SKM-1 treated with dmso at 0.1 percent for 144 hours (cell line): Measurements from ENCODE around the gene MAEL.
A peak's percentile ranks its signal among the peaks of the same experiment; 100 is the strongest.

Experiments
- DNase-seq: peaks from one replicate; lab custom pipeline; 2025; ENCODE audit not compliant: unreplicated experiment; lab: John Stamatoyannopoulos, UW

Gene MAEL

DNA sequence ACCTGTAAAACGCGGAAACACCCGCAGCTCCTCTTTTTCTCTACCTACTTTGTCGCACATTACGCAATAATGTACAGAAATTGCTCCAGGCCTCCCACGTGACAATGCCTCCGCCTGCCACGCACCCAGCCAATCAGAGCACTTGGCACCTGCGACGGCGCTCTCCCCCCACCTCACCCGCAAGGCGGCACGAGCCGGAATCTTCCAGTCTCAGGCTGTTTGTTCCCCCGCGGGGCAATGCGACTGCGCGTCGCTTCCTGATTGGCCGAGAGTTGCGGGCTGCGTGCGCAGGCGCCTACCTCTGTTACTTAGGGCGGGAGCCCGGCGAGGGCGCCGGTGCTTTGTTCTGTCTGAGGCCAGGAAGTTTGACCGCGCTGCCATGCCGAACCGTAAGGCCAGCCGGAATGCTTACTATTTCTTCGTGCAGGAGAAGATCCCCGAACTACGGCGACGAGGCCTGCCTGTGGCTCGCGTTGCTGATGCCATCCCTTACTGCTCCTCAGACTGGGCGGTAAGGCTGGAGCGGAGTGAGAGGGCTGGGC, at the start of gene MAEL:
TSS of gene MAEL (plus strand) at position 307 of the 542 bp plus-strand sequence. CDS start at position 380, 73 bp downstream.
- DNase-seq, result no peak

DNA sequence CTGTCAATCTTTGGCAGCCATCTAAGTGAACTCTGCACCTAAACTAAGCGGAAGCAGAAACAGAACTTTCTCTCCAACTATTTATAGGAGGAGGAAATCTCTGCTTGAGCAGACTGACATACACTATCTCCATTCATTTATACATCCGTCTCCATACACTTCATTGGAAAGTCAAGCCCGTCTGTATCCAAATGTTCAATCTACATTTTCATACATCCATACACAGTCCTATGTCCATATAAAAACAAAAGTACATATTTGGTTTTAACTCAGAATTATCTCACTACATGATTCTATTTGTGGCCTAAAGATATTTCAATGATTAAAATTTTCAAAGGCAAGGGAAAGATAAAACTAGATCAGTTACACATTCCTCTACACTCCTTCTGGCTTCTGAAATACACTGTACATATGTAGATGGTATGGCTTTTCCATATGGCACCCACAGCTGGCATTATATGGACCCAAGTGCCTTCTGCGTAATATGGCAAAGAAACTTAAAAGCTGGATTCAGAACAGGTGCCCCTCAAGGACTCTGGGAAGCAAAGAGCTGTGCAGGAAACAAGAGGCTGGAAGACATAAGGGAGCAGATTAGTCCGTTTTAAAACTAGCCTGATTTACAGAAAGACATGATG, 49.2 kb upstream of the MAEL start:
- no peak for DNase-seq

DNA sequence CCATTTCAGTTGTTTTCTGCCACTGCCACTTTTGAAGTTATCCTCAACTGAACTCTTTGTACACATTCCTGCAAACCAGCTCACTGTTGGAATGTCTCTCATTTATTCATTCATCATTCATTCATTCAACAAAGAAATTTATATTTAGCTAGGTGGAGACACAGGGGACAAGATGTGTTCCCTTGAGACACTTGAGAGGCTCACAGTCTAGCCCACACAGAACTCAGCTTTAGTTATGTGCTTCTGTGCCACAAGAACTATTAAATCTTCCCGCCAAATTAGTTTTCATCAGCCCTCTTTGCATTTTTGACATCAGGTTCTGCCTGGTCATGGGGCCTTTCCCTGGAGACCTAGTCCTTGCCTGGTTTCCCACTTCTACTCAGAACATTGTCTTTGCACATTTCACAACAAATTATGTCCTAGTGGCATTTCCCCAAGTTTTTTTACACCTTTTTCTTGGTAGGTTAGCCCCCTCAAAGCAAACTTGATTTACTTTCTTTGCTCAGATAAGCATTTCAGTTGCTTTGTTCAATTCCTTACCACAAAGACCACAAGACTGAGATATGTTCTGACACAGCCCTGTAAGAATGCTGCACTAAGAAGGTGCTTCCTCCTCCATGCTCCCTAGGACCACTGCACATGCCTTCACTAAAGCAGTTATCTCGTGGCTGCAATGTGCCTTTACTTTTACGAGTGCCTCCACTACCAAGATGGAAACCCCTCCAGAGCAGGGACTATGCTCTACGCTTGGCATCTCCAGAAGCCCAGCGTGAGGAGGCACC, 44.7 kb upstream of the MAEL start:
- DNase-seq, result peak; percentile 19

- no peak for DNase-seq
These were observed 41.6 kb upstream of the MAEL start for GRCh38 chr1:166947398-166948043.

GRCh38 chr1:166948856-166949350, 40.2 kb upstream of the MAEL start:
- DNase-seq, result no peak

- no peak for DNase-seq
These were observed 38.9 kb upstream of the MAEL start for GRCh38 chr1:166950156-166950555.

- DNase-seq, result no peak
These were observed 38.0 kb upstream of the MAEL start for GRCh38 chr1:166951050-166951449.

GRCh38 chr1:166952002-166952746, 36.9 kb upstream of the MAEL start:
- no peak for DNase-seq

- DNase-seq, result no peak
These were observed 35.6 kb upstream of the MAEL start for GRCh38 chr1:166953491-166953890.

DNA sequence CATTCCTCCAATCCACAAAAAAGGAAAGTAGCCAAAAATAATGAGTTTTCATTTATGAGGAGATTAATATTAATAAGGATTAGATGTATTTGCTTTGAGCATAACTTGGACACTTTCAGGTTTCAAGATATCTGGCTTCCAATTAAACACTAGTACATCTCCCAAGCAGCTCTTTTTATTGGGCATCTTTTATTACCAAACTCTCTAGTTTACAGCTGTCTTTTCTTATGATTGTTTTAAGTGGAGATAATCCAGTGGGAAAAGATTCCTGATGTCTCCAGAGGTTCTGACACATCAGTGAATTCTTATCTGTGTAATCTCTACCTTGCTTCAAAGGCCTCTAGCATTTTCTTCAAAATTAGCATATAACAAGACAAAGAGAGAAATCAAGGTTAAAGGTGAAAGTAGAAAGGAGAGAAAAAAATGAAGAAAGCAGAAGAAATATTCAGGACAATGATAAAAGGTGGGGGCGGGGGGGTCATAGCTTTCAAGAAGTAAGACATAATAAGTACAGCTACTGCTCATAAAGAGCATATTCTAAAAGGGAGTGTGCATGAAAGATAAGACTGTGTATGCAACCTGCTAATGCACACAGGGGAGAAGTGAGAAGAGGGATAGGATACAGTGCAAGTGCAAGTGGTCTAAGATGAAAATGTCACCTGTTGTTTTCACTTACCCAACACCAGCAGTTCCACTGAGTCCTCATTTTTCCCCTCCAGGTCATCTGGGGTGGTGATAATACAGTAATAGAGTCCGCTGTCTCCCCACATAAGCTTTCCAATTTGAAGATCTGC, 32.8 kb upstream of the MAEL start:
- no peak for DNase-seq

DNA sequence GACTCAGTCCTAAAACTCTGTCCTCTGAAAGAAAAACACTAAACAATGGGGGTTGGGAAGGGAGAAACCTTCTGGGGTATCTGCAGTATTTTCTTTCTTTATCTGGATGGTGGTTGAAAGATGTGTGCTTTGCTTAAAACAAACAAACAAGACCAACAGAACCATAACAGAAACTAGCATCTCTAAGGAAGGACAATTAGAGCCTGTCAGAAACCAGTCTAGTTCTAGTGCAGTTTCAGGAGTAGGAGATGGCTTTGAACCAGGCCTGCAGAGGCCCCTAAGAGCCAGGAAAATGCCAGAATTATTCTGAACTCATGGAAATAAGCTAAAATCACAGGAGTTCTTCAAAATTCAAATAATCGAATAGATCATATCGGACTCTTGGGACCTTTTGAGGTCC, 32.2 kb upstream of the MAEL start:
- no peak for DNase-seq

DNA sequence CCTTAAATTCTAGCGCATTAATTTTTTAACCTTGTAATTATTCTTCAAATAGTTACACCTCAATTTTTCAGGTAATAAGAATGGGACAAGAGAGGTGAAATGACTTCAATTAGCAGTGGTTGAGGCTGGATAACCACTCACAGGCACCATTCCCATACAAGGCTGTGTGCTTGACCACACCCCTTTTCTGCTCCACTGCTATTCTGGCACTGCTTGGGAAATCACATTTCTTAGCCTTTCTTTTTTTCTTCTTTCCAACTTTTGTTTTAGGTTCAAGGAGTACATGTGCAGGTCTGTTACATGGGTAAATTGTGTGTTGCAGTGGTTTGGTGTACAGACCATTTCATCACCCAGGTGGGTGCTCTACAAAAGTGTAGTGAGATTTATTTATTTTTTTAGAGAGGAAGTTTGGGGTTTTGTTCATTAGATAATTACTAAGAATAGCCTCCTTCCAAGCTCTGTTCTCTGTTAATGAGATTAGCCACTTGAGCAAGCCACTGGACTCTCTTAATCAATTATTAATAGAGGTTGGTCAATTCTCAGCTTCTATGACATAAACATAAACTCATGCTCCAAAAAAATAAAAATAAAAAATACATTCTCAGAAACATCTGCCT, 28.1 kb upstream of the MAEL start:
- DNase-seq, result no peak

DNA sequence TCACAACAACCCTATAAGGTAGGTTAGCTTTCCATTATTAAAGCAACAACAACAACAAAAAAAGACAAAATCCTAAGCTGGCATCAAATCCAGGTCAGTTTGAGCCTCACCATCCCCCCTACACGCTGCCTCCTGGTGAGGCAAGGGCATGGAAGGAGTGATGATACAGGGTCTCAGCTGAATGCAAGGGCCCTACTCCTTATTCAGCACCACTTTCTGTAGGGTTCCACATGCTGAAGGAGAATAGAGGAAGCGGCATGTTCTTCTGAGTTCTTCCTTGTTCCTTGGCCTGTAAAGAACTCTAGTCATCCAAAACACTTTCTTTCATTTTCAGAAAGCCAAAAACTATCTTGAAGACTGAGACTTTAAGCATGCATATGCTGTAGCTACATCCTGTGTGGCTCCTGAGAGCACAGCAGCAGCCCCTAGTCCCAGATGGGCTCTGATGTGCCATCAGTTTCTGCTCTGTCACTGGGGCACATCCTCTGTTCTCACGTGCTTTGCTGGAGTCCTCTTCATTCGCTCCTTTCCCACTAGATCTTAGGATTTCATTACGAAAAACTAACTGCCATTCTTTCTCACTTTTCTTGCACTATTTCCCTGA, 19.9 kb upstream of the MAEL start:
- no peak for DNase-seq

DNA sequence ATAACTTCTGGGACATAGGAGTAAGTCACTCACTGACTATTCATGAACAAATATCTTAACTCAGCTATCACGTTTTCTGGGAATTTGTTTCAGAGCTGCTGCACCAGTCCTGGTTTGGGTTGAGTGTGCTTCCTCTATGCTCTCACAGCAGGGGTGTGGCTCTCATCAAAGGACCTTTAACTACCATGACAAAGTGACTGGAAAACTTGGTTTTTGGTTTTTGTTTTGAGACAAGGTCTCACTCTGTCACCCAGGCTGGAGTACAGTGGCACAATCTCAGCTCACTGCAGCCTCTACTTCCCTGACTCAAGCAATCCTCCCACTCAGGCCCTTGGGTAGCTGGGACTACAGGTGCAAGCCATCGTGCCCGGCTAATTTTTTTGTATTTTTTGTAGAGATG, 17.8 kb upstream of the MAEL start:
- no peak for DNase-seq

DNA sequence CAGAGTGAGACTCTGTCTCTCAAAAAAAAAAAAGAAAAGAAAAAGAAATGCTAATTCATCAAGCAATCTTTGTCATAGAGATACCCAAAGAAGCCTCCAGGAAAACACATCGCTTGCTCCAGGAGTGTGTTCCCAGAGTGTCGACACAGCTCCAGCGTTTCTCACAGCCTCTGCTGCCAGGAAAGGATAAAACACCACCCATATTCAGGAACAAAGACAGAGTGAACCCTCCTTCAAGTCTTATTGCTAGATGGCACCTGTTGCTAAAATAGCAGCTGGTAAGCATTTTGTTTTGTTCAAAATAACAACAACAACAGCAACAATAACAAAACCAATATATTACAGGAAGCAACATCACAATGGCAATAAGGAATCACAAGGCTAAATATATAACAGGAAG, 16.9 kb upstream of the MAEL start:
- DNase-seq, result no peak

DNA sequence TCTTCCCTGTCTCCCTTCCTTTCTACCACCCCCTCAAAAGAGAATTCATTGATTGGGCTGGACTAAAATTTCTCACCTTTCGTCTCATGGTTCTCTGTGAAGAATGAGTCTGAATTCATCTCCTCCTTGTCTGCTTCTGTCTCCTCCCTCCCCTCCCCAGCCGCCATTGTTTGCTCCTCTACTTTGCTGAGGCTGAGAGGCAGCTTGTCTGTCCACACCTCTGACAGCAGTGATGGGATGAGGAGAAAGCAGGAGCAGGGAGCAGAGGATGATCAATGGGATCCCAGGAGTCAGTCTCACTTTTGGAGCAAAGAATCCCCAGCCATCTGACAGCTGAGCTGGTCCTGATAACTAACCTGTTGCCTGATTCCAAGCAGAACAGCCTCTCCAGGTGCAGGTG, 16.3 kb upstream of the MAEL start:
- no peak for DNase-seq

DNA sequence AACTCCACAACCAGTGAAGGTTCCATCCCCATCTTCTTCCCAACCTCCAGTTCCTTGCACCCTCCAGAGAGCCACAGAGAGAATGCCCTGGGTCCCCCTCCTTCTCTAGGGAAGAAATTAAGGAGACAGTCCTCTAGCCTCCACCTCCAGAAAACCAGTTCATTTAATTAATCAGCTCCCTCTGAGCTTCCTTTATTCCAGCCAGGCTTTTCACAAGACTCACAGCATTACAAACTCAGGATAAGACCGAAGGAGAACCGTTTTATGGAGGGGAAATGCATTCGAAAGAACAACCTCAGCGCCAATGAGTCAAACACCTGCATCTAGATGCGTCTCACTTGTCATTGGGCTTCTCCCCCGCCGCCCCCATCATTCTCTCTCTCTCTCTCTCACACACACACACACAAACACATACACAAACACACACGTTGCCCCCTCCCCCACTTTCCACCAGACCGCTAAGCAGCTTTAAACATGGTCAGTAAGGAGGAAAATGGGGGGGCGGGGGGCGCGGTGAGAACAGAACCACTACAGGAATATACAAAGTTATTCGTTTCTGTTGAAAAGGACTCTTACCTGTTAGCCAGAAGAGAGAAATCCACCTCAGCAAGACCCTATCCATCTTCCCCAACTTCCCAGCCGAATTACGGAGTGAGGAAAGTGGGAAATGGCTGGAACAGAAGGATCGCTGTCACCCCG, 14.3 kb upstream of the MAEL start:
- DNase-seq, result no peak

- peak; percentile 70 for DNase-seq
These were observed 13.5 kb upstream of the MAEL start, which contains the start of gene ILDR2 for GRCh38 chr1:166975361-166976129. ILDR2 (minus strand) TSS chr1:166975540; CDS start chr1:166975268, 272 bp downstream.
